Mesothelial cell of epicardium (in vitro differentiated cells): Measurements from ENCODE around the gene TRUB1. TPM values are rescaled to one million over a fixed set of nuclear protein-coding genes. Genes with fewer than 3 reads are reported as not detected.

ENCODE experiments used
- DNase-seq, 2 experiments: peaks; one replicate each; pipeline ENCODE4 v3.0.0; 2021; ENCODE audit warnings: low spot score in 2 of 2; ENCODE audit not compliant: unreplicated experiment in 2 of 2
- H3K27ac Mint-ChIP-seq: 2 replicates; pipeline ENCODE4 v1.8.0; 2021; ENCODE audit warnings: mixed read lengths
- H3K27me3 Mint-ChIP-seq: 2 replicates; pipeline ENCODE4 v1.8.0; 2021; ENCODE audit warnings: low read depth, mixed read lengths
- H3K36me3 Mint-ChIP-seq: 2 replicates; pipeline ENCODE4 v1.8.0; 2021; ENCODE audit warnings: mixed read lengths
- H3K4me1 Mint-ChIP-seq: 2 replicates; pipeline ENCODE4 v1.8.0; 2021; ENCODE audit warnings: mixed read lengths
- H3K4me3 Mint-ChIP-seq: 2 replicates; pipeline ENCODE4 v1.8.0; 2021; ENCODE audit warnings: mild to moderate bottlenecking, moderate library complexity, mixed read lengths
- H3K9me3 Mint-ChIP-seq: 2 replicates; pipeline ENCODE4 v1.8.0; 2021; ENCODE audit warnings: mixed read lengths
- total RNA-seq: library from RNA; stranded (reverse); gene quantifications from 3 replicates; pipeline ENCODE4 v1.2.1, GENCODE V29; 2021
- TF ChIP-seq, protein P1 (sequence below): fragments of 200-600 bp; sonication (generic); IDR thresholded peaks from one replicate; pipeline ENCODE4 v1.5.0; 2021; ENCODE audit warnings: antibody characterized with exemption; ENCODE audit not compliant: unreplicated experiment

Gene TRUB1
- total RNA-seq, 1 donor from 2014 or later: 23.6 TPM

DNA sequence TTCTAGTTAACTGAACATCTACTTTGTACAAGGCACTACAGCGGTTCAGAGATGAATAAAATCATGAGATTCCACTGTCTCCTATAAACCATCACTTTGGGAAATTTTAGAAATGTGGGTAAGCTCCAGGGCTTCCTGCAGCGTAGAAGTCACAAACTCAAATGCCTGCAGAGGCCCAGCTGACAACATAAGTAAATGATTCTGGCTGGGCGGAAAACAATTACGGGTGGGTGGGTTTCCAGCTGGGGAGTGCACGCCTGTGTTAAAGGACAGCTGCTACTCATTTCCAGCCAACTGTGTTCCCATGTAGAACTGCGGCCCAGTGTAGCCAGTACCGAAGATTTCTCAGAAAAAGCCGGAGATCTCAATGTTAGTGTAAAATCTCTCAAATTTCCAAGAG, 85.7 kb downstream of the TRUB1 start:
- Mint-ChIP-seq H3K4me1 (peaks cover 3% of the 10 kb centered on the region), H3K9me3 (no peaks in the 10 kb centered on the region), H3K36me3 (no peaks in the 10 kb centered on the region), H3K27ac (no peak overlapping the region), H3K4me3 (no peak overlapping the region), H3K27me3 (no peaks in the 10 kb centered on the region)
- TF ChIP-seq, protein P1, sequence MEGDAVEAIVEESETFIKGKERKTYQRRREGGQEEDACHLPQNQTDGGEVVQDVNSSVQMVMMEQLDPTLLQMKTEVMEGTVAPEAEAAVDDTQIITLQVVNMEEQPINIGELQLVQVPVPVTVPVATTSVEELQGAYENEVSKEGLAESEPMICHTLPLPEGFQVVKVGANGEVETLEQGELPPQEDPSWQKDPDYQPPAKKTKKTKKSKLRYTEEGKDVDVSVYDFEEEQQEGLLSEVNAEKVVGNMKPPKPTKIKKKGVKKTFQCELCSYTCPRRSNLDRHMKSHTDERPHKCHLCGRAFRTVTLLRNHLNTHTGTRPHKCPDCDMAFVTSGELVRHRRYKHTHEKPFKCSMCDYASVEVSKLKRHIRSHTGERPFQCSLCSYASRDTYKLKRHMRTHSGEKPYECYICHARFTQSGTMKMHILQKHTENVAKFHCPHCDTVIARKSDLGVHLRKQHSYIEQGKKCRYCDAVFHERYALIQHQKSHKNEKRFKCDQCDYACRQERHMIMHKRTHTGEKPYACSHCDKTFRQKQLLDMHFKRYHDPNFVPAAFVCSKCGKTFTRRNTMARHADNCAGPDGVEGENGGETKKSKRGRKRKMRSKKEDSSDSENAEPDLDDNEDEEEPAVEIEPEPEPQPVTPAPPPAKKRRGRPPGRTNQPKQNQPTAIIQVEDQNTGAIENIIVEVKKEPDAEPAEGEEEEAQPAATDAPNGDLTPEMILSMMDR: no peak
- DNase-seq: no peak

- Mint-ChIP-seq H3K9me3 (no peaks in the 10 kb centered on the region), H3K4me3 (no peak overlapping the region), H3K36me3 (no peaks in the 10 kb centered on the region), H3K27ac (no peak overlapping the region), H3K27me3 (no peaks in the 10 kb centered on the region), H3K4me1 (peaks cover 3% of the 10 kb centered on the region)
- no peak for DNase-seq
- TF ChIP-seq, protein P1: no peak
These were observed 86.4 kb downstream of the TRUB1 start for GRCh38 chr10:115024371-115024770.

DNA sequence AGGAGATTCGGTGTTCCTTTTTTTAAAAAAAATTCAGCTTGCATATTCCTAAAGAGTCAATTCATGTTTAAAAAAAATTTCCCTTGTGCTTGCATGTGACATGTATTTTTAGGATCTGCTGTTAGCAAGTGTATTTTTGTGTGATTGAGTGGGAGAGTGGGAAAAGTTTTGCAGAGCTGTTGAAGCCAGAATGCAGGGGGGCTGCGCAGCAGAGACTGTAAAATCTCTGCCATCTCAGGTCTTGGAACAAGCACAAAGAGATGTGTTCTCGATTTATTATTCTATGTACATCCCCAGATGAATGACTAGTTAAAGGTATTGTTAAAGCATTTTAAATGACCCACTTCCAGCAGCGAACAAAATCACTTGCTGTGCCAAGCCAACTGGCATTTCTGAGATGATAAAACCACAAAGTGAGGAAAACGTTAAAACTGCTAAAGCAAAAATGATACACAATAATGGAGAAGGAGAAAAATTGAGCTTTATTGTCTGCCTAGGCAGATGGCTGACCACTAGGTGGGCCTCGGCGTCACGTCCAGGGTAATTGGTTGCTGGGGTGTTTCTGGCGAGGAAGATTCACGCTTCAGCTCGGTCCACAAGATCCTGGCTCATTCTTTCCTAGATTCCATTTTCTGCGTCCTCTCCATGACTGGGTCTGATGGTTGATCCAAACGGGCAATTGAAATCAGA, 88.2 kb downstream of the TRUB1 start:
- Mint-ChIP-seq H3K4me1 (peaks cover 6% of the 10 kb centered on the region), H3K27me3 (no peaks in the 10 kb centered on the region), H3K4me3 (no peak overlapping the region), H3K9me3 (no peaks in the 10 kb centered on the region), H3K36me3 (no peaks in the 10 kb centered on the region), H3K27ac (no peak overlapping the region)
- TF ChIP-seq, protein P1: no peak
- DNase-seq: no peak

DNA sequence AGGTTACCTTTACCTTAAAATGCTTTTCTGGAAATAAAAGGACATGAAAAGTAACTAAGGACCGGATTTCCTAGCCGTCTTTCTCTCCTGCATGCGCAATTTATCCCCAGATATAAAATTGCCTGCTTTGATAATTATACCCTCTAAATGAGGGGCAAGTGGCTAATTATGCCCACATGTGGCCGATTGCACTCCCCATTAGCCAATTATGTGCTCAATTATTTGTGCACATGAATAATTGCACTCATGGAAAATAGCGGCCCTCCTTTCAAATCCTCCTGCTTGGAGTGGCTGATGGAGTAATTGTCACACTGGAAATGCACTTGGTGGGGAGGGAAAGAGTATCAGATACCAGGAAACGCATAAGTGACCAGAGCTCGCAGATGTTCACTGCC, 88.7 kb downstream of the TRUB1 start:
- TF ChIP-seq, protein P1: no peak
- Mint-ChIP-seq H3K4me3 (no peak overlapping the region), H3K4me1 (peaks cover 6% of the 10 kb centered on the region), H3K9me3 (no peaks in the 10 kb centered on the region), H3K36me3 (no peaks in the 10 kb centered on the region), H3K27me3 (no peaks in the 10 kb centered on the region), H3K27ac (no peak overlapping the region)
- DNase-seq: no peak

Other genes with a start within 250 kb of the TRUB1 start
- 39.6 to 43.2 TPM (median 41.9 TPM) in 3 replicates for gene FHIP2A, start 116.4 kb upstream of the TRUB1 start, total RNA-seq
- 39.5 to 43.4 TPM (median 39.6 TPM) in 3 replicates for gene ATRNL1, start 155.2 kb downstream of the TRUB1 start, total RNA-seq